ENCODE measurements around the gene ZDHHC9.
A peak's percentile ranks its signal among the peaks of the same experiment; 100 is the strongest.

Gene ZDHHC9

GRCh38 chrX:129785160-129785947 is 58.3 kb downstream of the ZDHHC9 start:
- no peak for DNase-seq

- no peak for DNase-seq
Measured at GRCh38 chrX:129784371-129784770, 59.3 kb downstream of the ZDHHC9 start.

GRCh38 chrX:129783291-129783713 is 60.4 kb downstream of the ZDHHC9 start:
- peak in 1 of 2 experiments; percentile 38 for DNase-seq

GRCh38 chrX:129782706-129783105 is 61.0 kb downstream of the ZDHHC9 start:
- no peak for DNase-seq

- peak; percentile 34 to 37 for DNase-seq
Measured at GRCh38 chrX:129781680-129782495, 61.8 kb downstream of the ZDHHC9 start.

- peak; percentile 65 to 82 for DNase-seq
Measured at GRCh38 chrX:129781134-129781672, 62.5 kb downstream of the ZDHHC9 start.

GRCh38 chrX:129780441-129781105 is 63.1 kb downstream of the ZDHHC9 start:
- DNase-seq, result no peak

- DNase-seq, result peak; percentile 35 to 48
Measured at GRCh38 chrX:129779747-129780146, 63.9 kb downstream of the ZDHHC9 start, which contains the start of gene SASH3. TSS of gene SASH3 (plus strand) at chrX:129779949. CDS start at chrX:129780098, 149 bp downstream.

GRCh38 chrX:129779086-129779672 is 64.5 kb downstream of the ZDHHC9 start:
- DNase-seq, result no peak

- peak; percentile 56 to 62 for DNase-seq
Measured at GRCh38 chrX:129777218-129778030, 66.3 kb downstream of the ZDHHC9 start.

GRCh38 chrX:129773649-129774458 is 69.8 kb downstream of the ZDHHC9 start:
- DNase-seq, result no peak

- peak in 1 of 2 experiments; percentile 28 for DNase-seq
Measured at GRCh38 chrX:129772796-129773431, 70.8 kb downstream of the ZDHHC9 start.

- no peak for DNase-seq
Measured at GRCh38 chrX:129771266-129771995, 72.3 kb downstream of the ZDHHC9 start.

- peak; percentile 49 to 81 for DNase-seq
Measured at GRCh38 chrX:129769467-129770154, 74.1 kb downstream of the ZDHHC9 start.

GRCh38 chrX:129768586-129769466 is 74.9 kb downstream of the ZDHHC9 start:
- DNase-seq, result no peak

- no peak for DNase-seq
Measured at GRCh38 chrX:129768186-129768585, 75.5 kb downstream of the ZDHHC9 start.

GRCh38 chrX:129763666-129764065 is 80.0 kb downstream of the ZDHHC9 start:
- no peak for DNase-seq

- DNase-seq, result no peak
Measured at GRCh38 chrX:129762448-129762847, 81.2 kb downstream of the ZDHHC9 start.

Measured in stimulated activated CD4-positive, alpha-beta T cell treated with anti-CD3 and anti-CD28 coated beads, Interleukin-4, amount 100 ng/mL, for 4 hours (primary cell).